Stimulated activated CD4-positive, alpha-beta T cell treated with anti-CD3 and anti-CD28 coated beads, Interleukin-12 subunit alpha, Interleukin-12 subunit beta, amount 100 ng/mL, for 24 hours (primary cell): ENCODE results near the gene PLA2G6.

ENCODE experiments used
- DNase-seq, 2 experiments: peaks; one replicate each; pipeline ENCODE4 v3.0.0-alpha.2; 2020; ENCODE audit warnings: low read depth in 2 of 2

Gene PLA2G6

DNA sequence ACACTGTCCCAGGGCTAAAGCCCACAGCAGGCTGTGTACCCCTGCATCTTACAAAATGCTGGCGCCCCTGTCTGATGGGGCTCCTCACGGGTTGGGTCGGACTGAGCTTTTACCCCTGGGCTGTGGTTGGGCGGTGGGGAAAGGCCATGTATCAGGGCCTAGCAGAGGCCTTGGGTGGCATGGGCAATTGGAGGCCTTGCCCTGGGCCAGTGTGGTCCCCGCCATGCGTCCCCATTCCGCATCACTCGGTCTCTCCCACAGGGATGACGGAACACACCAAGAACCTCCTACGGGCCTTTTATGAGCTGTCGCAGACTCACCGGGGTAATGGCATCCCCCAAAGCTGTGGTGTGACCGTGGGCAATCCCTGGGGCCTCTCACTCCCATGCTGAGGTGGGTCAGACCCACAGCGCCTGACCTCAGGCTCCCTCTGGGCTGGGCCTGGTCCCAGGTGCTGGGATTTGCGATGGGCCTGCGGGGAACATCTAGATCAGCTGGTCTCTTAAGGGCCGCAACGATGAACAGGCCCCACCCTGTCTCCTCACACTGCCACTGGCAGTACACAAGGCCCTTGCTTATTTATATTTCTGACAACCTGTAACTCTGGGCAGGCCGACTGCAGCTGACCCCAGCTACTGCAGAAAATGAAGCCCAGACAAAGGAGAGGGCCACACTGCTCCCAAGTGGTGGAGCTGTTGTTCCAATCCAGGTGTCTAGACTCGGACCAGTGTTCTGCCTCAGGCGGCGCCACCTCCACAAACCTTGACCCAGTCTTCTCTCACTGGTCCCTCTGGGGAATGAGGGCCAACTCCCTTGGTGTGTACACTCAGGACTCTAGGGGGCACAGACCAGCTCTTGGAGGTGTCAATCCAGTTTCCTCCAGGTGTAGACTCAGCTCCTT is 110.0 kb downstream of the PLA2G6 start:
- no peak for DNase-seq

- DNase-seq = no peak
These were observed 111.2 kb downstream of the PLA2G6 start for GRCh38 chr22:38070250-38070921.

GRCh38 chr22:38069372-38070249 is 112.0 kb downstream of the PLA2G6 start:
- DNase-seq = no peak

DNA sequence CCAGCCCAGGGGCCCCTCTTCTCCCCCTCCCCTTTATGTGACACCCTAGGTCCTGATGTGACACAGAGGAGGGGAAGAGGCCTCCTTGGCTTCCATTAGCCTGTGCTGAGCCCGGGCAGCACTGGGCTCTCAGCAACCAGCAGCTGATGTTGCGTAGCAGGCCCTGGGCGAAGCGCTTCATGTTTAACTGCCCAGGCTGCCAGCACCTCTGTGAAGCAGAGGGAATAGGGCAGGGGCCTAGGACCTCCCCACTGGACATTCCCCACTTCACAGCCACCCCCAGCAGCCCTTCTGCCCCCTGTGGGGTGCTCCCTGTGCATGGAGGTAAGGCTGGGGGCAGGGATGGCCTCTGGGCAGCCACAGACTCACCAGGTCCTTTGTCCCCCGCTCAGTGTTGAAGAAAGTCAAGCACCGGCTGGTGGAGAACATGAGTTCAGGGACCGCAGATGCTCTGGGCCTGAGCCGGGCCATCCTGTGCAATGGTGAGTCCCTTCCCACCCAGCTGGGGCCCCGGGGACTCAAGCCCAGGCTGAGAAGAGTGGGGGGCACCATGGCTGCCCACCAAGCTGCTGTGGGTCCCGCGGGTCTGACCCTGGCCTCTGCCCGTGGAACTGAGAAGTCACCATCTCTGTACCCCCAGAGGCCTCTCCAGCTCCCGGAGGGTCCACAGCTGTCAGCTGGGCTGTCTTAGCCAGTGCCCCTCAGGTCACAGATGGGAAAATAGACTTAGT is 112.8 kb downstream of the PLA2G6 start:
- no peak for DNase-seq

DNA sequence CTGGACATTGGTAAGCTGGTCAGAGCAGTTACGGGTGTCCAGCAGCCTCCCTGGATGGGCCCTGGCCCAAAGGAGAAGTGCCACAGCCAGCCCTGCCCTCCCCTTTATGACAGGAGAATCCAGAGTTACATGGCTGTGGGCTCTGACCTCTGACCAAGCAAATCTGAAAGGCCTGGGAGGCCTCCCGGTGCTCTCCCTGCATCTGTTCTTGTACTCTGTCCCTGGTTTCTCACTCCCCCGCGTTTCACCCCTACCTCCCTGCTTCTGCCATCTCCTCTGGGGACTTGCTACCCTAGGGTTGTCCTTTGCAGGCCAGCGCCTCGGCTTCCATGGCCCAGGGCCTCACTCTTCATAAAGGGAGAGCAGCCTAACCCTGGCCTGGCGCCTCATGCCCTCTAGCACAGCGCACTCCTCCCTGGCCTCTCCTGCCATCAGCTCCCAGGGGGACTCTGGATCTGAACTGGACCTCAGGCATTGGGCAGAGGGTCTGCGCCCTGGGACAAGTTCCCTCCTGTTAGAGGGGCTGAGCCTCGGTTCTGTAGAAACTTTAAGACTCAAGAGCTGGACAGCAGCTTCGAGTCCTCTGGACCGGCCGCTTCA is 113.8 kb downstream of the PLA2G6 start:
- no peak for DNase-seq

GRCh38 chr22:38067028-38067415 is 114.6 kb downstream of the PLA2G6 start:
- DNase-seq = no peak

- DNase-seq = no peak
These were observed 115.1 kb downstream of the PLA2G6 start for GRCh38 chr22:38066381-38067027.

- DNase-seq = no peak
These were observed 116.1 kb downstream of the PLA2G6 start for GRCh38 chr22:38065539-38065938.

GRCh38 chr22:38062791-38063190 is 118.8 kb downstream of the PLA2G6 start:
- DNase-seq = no peak
